CD14-positive monocyte (primary cell): ENCODE measurements around the gene CGB2. TPM values are rescaled to one million over a fixed set of nuclear protein-coding genes. Genes with fewer than 3 reads are reported as not detected.

Source experiments
- DNase-seq, 3 donors: peaks; one replicate each; pipeline ENCODE4 v3.0.0-alpha.2; 2011 to 2022
- H2AFZ ChIP-seq: 2 replicates; pipeline ENCODE4 v1.6.0; 2012; ENCODE audit warnings: mild to moderate bottlenecking, low read depth, low read length, inconsistent platforms; ENCODE audit not compliant: insufficient read depth, poor library complexity, severe bottlenecking
- H3K27ac ChIP-seq, 2 donors: 1 replicate in 1 of 2; 2 replicates in 1 of 2; pipeline ENCODE4 v1.5.1; 2012 to 2013; ENCODE audit warnings: low read length in 2 of 2, control low read depth in 1 of 2, inconsistent platforms in 1 of 2, low read depth in 1 of 2, mild to moderate bottlenecking in 1 of 2
- H3K27me3 ChIP-seq, 2 donors: one replicate each; pipeline versions ENCODE4 v1.6.0 to v1.6.1; 2011 to 2013; ENCODE audit warnings: low read length in 2 of 2; ENCODE audit not compliant: control insufficient read depth in 2 of 2, insufficient read depth in 2 of 2
- H3K36me3 ChIP-seq, 2 donors: replicated peaks in 1 of 2; 1 replicate in 1 of 2; 2 replicates in 1 of 2; pipeline versions ENCODE4 v1.5.1 to v1.6.1; 2012 to 2013; ENCODE audit warnings: low read length in 2 of 2, control low read depth in 1 of 2, inconsistent platforms in 1 of 2, mild to moderate bottlenecking in 1 of 2; ENCODE audit not compliant: insufficient read depth in 2 of 2, control insufficient read depth in 1 of 2
- H3K4me1 ChIP-seq, 2 donors: 1 replicate in 1 of 2; 2 replicates in 1 of 2; pipeline versions ENCODE4 v1.5.1 to v1.6.1; 2012 to 2013; ENCODE audit warnings: low read length in 2 of 2, control low read depth in 1 of 2, inconsistent platforms in 1 of 2, mild to moderate bottlenecking in 1 of 2, moderate library complexity in 1 of 2; ENCODE audit not compliant: insufficient read depth in 2 of 2, control insufficient read depth in 1 of 2
- H3K4me2 ChIP-seq: replicated peaks from 2 replicates; pipeline ENCODE3; 2012; ENCODE audit warnings: low read length, moderate library complexity, mild to moderate bottlenecking; ENCODE audit not compliant: poor library complexity, severe bottlenecking; ENCODE audit errors: extremely low read depth
- H3K4me3 ChIP-seq, 3 experiments: fragments of 200-600 bp in 1 of 3; sonication (generic) in 1 of 3; replicated peaks in 1 of 3; 1 replicate in 2 of 3; 2 replicates in 1 of 3; pipeline ENCODE4 v1.5.1; 2011 to 2013; ENCODE audit warnings: low read length in 3 of 3, mild to moderate bottlenecking in 3 of 3, control low read depth in 2 of 3, low read depth in 2 of 3, inconsistent platforms in 1 of 3, moderate library complexity in 1 of 3
- H3K79me2 ChIP-seq: 2 replicates; pipeline ENCODE4 v1.6.0; 2012; ENCODE audit warnings: mild to moderate bottlenecking, control low read depth, inconsistent platforms, low read length, moderate library complexity; ENCODE audit not compliant: insufficient read depth
- H3K9ac ChIP-seq: 2 replicates; pipeline ENCODE4 v1.6.0; 2017; ENCODE audit warnings: low read length, mild to moderate bottlenecking; ENCODE audit not compliant: insufficient read depth, poor library complexity, severe bottlenecking
- H3K9me3 ChIP-seq, 2 donors: replicated peaks in 1 of 2; 1 replicate in 1 of 2; 2 replicates in 1 of 2; pipeline versions ENCODE4 v1.5.1 to v1.6.1; 2012 to 2013; ENCODE audit warnings: low read length in 2 of 2, control low read depth in 1 of 2; ENCODE audit not compliant: control insufficient read depth in 1 of 2, insufficient read depth in 1 of 2
- H4K20me1 ChIP-seq: 2 replicates; pipeline ENCODE4 v1.6.0; 2012; ENCODE audit warnings: mild to moderate bottlenecking, low read length, control low read depth, moderate library complexity; ENCODE audit not compliant: insufficient read depth
- H3K27ac Mint-ChIP-seq, 7 donors: one replicate each; pipeline ENCODE4 v1.8.0; 2020; ENCODE audit warnings: mild to moderate bottlenecking in 7 of 7, mixed read lengths in 7 of 7, moderate library complexity in 6 of 7, inconsistent platforms in 2 of 7
- H3K27me3 Mint-ChIP-seq, 3 donors: one replicate each; pipeline ENCODE4 v1.8.0; 2021 to 2022; ENCODE audit warnings: low read depth in 3 of 3, mild to moderate bottlenecking in 3 of 3, mixed read lengths in 3 of 3, moderate library complexity in 3 of 3, inconsistent platforms in 1 of 3
- H3K36me3 Mint-ChIP-seq, 2 donors: one replicate each; pipeline ENCODE4 v1.8.0; 2020; ENCODE audit warnings: mixed read lengths in 2 of 2, inconsistent platforms in 1 of 2, mild to moderate bottlenecking in 1 of 2
- H3K4me1 Mint-ChIP-seq: one replicate; pipeline ENCODE4 v1.8.0; 2020; ENCODE audit warnings: mild to moderate bottlenecking, mixed read lengths
- H3K4me3 Mint-ChIP-seq, 2 donors: one replicate each; pipeline ENCODE4 v1.8.0; 2020; ENCODE audit warnings: mild to moderate bottlenecking in 2 of 2, mixed read lengths in 2 of 2, moderate library complexity in 1 of 2
- H3K9me3 Mint-ChIP-seq, 7 donors: one replicate each; pipeline ENCODE4 v1.8.0; 2020 to 2022; ENCODE audit warnings: mixed read lengths in 7 of 7, mild to moderate bottlenecking in 6 of 7, moderate library complexity in 6 of 7, inconsistent platforms in 2 of 7
- WGBS: methylation state at CpG from one replicate; pipeline ENCODE4 v1.1.5; 2013; ENCODE audit warnings: missing lambda C conversion rate; ENCODE audit not compliant: insufficient coverage; 5-methylcytosine and 5-hydroxymethylcytosine counted together
- intact Hi-C, 2 donors: fragments of 100-400 bp; cut with micrococcal nuclease; formaldehyde crosslinking; loops; one replicate each; pipeline versions ENCODE4 v1.15.0 to v1.15.1; 2023
- polyA plus RNA-seq, 3 donors: library from polyadenylated mRNA; depleted of rRNA in 1 of 3; unstranded in 2 of 3; stranded (reverse) in 1 of 3; fragments of 300-500 nt in 2 of 3; fragments of >200 nt in 1 of 3; fragmentation: Illumina TruSeq in 2 of 3; gene quantifications; 1 replicate in 2 of 3; 2 replicates in 1 of 3; pipeline ENCODE4 v1.2.3, GENCODE V29; 2012 to 2021
- TF ChIP-seq, protein P1 (sequence below): fragments of 200-600 bp; IDR thresholded peaks from one replicate; pipeline ENCODE4 v1.8.0; 2022; ENCODE audit warnings: antibody characterized with exemption, mild to moderate bottlenecking

CGB2 gene
- polyA plus RNA-seq, 3 donors = not detected

DNA sequence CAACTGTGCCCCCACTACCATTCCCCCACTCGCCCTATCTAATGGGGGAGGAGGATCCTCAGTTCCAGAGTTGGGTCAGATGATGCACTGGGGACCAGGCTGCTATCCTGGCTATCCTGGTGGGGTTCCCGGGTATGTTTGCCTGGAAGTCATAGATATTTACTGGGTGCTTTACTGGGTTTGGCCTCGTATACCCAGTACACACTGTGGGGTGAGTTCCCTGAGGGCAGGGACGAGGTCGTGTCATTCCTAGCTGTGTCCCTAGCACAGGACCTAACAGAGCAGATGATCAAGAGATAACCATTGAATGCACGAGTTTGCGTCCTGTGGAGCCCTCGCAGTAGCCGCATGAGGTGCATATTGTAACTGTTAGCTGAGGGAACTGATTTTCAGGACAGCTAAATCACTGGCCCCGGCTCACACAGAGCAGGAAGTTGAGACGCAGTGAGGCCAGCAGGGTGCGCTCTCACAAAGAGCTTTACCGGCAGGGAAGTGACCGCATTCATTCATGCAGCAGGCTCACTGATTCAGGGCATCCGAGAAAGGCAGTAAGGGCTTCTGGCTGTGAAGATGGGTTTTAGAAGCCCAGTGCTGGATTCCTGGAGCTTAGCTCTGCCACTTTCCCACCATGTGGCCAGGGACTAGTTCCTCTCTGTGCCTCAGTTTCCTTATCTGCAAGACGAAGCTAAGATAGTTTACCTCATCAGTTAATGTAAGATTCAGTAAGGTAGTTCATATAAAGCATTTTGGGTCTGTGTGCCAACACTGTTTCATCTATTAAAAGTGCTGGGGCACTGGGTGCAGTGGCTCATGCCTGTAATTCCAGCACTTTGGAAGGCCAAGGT, 32.0 kb upstream of the CGB2 start:
- Mint-ChIP-seq H3K9me3 (no peaks in the 10 kb centered on the region), H3K4me3 (no peak overlapping the region), H3K4me1 (peaks cover 6% of the 10 kb centered on the region), H3K27me3 (peaks cover 0 to 2% (median 0%) of the 10 kb centered on the region in 3 donors), H3K27ac (peak overlapping the region in 3 of 7 donors; percentile 10 to 74 (median 42)), H3K36me3 (peaks cover 23 to 46% of the 10 kb centered on the region in 2 donors)
- DNase-seq = peak; percentile 31 to 58 (median 35)
- Histone ChIP-seq H3K79me2 (peaks cover 31% of the 10 kb centered on the region), H3K27ac (no peak overlapping the region), H3K4me1 (peaks cover 3 to 7% of the 10 kb centered on the region in 2 donors), H3K4me3 (no peak overlapping the region), H3K9me3 (no peaks in the 10 kb centered on the region), H3K4me2 (no peak overlapping the region), H2AFZ (no peak overlapping the region), H4K20me1 (no peaks in the 10 kb centered on the region), H3K36me3 (peaks cover 15 to 30% of the 10 kb centered on the region in 2 donors), H3K9ac (no peak overlapping the region), H3K27me3 (no peaks in the 10 kb centered on the region)
- TF ChIP-seq, protein P1, sequence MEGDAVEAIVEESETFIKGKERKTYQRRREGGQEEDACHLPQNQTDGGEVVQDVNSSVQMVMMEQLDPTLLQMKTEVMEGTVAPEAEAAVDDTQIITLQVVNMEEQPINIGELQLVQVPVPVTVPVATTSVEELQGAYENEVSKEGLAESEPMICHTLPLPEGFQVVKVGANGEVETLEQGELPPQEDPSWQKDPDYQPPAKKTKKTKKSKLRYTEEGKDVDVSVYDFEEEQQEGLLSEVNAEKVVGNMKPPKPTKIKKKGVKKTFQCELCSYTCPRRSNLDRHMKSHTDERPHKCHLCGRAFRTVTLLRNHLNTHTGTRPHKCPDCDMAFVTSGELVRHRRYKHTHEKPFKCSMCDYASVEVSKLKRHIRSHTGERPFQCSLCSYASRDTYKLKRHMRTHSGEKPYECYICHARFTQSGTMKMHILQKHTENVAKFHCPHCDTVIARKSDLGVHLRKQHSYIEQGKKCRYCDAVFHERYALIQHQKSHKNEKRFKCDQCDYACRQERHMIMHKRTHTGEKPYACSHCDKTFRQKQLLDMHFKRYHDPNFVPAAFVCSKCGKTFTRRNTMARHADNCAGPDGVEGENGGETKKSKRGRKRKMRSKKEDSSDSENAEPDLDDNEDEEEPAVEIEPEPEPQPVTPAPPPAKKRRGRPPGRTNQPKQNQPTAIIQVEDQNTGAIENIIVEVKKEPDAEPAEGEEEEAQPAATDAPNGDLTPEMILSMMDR = peak; percentile 68
- WGBS = 70% methylated on average over 15 of the region's 16 CpGs
- intact Hi-C loops = loop anchor here in 1 of 2 donors (10.0 kb wide), 1 partner anchor 675 kb away; the partner anchor contains the start of gene EMP3

DNA sequence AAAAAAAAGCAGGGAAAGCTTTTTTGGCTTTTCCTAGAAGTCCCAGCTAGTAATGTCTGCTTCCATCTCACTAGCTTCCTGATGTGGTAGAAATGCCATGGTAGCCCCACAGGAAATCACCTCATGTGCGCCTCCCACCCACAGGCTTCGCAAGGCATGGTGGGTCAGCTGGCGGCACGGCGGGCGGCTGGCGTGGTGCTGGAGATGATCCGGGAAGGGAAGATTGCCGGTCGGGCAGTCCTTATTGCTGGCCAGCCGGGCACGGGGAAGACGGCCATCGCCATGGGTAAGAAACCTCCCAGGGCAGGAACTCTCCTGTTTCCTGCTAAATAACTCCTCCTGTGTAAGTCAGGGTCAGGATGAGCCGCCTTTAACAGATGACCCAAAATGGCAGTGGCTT, 27.6 kb upstream of the CGB2 start:
- no peak overlapping the region for H3K4me2 ChIP-seq
- Mint-ChIP-seq H3K4me3 (no peak overlapping the region), H3K27ac (no peak overlapping the region), H3K9me3 (no peaks in the 10 kb centered on the region), H3K4me1 (no peaks in the 10 kb centered on the region), H3K36me3 (peaks cover 41 to 74% of the 10 kb centered on the region in 2 donors), H3K27me3 (peaks cover 0 to 2% (median 2%) of the 10 kb centered on the region in 3 donors)
- 99% methylated on average over 12 of the region's 15 CpGs for WGBS
- H3K79me2 ChIP-seq = no peaks in the 10 kb centered on the region
- H3K9ac ChIP-seq = no peak overlapping the region
- no peaks in the 10 kb centered on the region for H3K27me3 ChIP-seq
- H3K4me3 ChIP-seq = no peak overlapping the region
- H4K20me1 ChIP-seq = no peaks in the 10 kb centered on the region
- TF ChIP-seq, protein P1 = no peak
- no peaks in the 10 kb centered on the region for H3K9me3 ChIP-seq
- no peak overlapping the region for H2AFZ ChIP-seq
- no peak for DNase-seq
- no peak overlapping the region for H3K27ac ChIP-seq
- no peaks in the 10 kb centered on the region for H3K4me1 ChIP-seq
- intact Hi-C loops = no loop called here
- H3K36me3 ChIP-seq = peaks cover 38 to 57% of the 10 kb centered on the region in 2 donors
